Measurements from ENCODE around the gene ESR1. TPM values are rescaled to one million over a fixed set of nuclear protein-coding genes. Genes with fewer than 3 reads are reported as not detected.

The ESR1 gene
- total RNA-seq, 1 experiment from 2014 or later: not detected

- no peaks in the 10 kb centered on the region for H3K79me2 ChIP-seq (ENCODE audit: insufficient read depth, low read length)
- no peak overlapping the region for H3K4me2 ChIP-seq (ENCODE audit: insufficient read depth, insufficient read length, low read length)
- H3K18ac ChIP-seq (ENCODE audit: insufficient read length, low read depth, low read length): no peak overlapping the region
- no peaks in the 10 kb centered on the region for H3K23me2 ChIP-seq (ENCODE audit: insufficient read length, low read depth, low read length, poor library complexity, severe bottlenecking)
- no peak overlapping the region for H2BK20ac ChIP-seq (ENCODE audit: low read depth, low read length, poor library complexity, severe bottlenecking)
- H2BK12ac ChIP-seq (ENCODE audit: insufficient read length, low read depth, low read length): no peak overlapping the region
- no peak overlapping the region for H4K8ac ChIP-seq (replicated peaks; ENCODE audit: insufficient read length, low read depth, low read length)
- H3T11ph ChIP-seq (ENCODE audit: low read length): no peak overlapping the region
- DNase-seq: no peak
- TF ChIP-seq CTCF (conservative IDR thresholded peaks at IDR 0.05): no peak
- no peak overlapping the region for H3K56ac ChIP-seq (ENCODE audit: insufficient read length, low read depth, low read length)
- no peak overlapping the region for H4K5ac ChIP-seq (ENCODE audit: insufficient read length, low read depth, low read length)
- H2AK5ac ChIP-seq (ENCODE audit: insufficient read length, low read length): no peak overlapping the region
- no peak overlapping the region for H3K4me3 Mint-ChIP-seq
- H3K9me3 ChIP-seq (ENCODE audit: control insufficient read depth, low read depth, low read length): no peaks in the 10 kb centered on the region
- no peak overlapping the region for H2BK5ac ChIP-seq (ENCODE audit: insufficient read length, low read length)
- H3K4me1 ChIP-seq (ENCODE audit: insufficient read depth, low read length): no peaks in the 10 kb centered on the region; the same call in 1 of the 2 replicates
- H3K9me3 Mint-ChIP-seq: no peaks in the 10 kb centered on the region
- no peak overlapping the region for H2BK15ac ChIP-seq (ENCODE audit: low read depth, low read length)
- H3K14ac ChIP-seq (ENCODE audit: insufficient read depth, low read length): no peak overlapping the region
- H3K4me1 Mint-ChIP-seq: peaks cover 10 to 11% of the 10 kb centered on the region in 2 experiments
- H4K20me1 ChIP-seq (ENCODE audit: control insufficient read depth, insufficient read depth, insufficient read length): no peaks in the 10 kb centered on the region
- H4K91ac ChIP-seq (ENCODE audit: insufficient read length, low read depth, low read length): no peak overlapping the region
- no peaks in the 10 kb centered on the region for H3K27me3 Mint-ChIP-seq (ENCODE audit: low read depth)
- no peak overlapping the region for H2BK120ac ChIP-seq (ENCODE audit: low read depth, low read length, poor library complexity, severe bottlenecking)
- no peak overlapping the region for H3K9ac ChIP-seq (ENCODE audit: extremely low read depth, insufficient read length, low read length)
- no peaks in the 10 kb centered on the region for H3K36me3 Mint-ChIP-seq (ENCODE audit: insufficient read depth in 1 of 3, low read depth in 3 of 3)
- H2AFZ ChIP-seq (ENCODE audit: low read length): no peak overlapping the region
- H3K79me1 ChIP-seq (ENCODE audit: insufficient read depth, low read depth, low read length, poor library complexity, severe bottlenecking): no peaks in the 10 kb centered on the region
- H3K4ac ChIP-seq (ENCODE audit: low read depth, low read length): no peak overlapping the region
- WGBS (ENCODE audit: extremely low coverage, insufficient read length, low lambda C conversion rate): no CpG with 5 or more reads among the region's 6 CpGs
- no peak overlapping the region for H3K27ac Mint-ChIP-seq
- H3K27ac ChIP-seq (ENCODE audit: insufficient read length, low read depth, low read length): no peak overlapping the region
- H3K27me3 ChIP-seq (ENCODE audit: insufficient read depth, low read length): no peaks in the 10 kb centered on the region
- no peak overlapping the region for H3K23ac ChIP-seq (ENCODE audit: insufficient read length, low read depth, low read length)
Observed at GRCh38 chr6:152057832-152058498, 250.5 kb downstream of the ESR1 start.
